ENCODE data around the gene ANKRD24. TPM values are rescaled to one million over a fixed set of nuclear protein-coding genes. Genes with fewer than 3 reads are reported as not detected.

Gene ANKRD24
- total and polyA plus RNA-seq, 2 of the 13 experiments (the other 11 are each of a cell fraction or from before 2014, with no cell fraction given) = 0.13 to 0.24 TPM

DNA sequence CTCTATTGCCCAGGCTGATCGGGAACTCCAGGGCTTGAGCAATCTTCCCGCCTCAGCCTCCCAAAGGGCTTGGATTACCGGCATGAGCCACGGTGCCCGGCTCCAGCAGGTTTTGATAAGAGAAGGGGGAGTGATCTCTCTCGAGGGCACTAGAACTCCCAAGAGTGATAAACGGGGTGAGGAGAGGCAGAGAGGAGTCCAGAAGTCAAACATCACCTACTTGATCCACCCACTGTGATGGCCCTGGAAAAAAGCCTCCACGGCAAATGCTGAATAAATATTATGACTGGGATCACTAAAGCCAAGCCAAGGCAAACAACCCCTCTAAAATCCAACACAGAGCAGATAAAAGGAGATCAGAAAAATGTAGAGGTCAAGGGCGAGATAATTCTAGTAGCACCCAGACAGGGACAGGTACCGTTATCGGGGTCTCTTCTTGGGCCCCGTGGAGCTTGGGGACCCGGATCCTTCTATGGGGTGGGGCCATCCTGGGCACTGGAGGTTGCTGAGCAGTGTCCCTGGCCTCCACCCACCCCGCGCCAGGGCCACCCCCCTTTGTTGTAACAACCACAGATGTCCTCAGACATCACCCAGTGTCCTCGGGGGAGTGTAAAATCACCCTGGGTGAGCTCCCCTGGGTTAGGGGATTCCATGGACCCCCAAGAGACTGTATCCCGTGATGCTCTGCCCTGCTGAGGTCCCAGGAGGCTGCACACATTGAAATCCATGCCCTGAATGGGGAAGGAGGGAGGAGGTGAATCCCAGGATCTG lies 32.8 kb upstream of the ANKRD24 start (continued):
- TF ChIP-seq, protein P1, sequence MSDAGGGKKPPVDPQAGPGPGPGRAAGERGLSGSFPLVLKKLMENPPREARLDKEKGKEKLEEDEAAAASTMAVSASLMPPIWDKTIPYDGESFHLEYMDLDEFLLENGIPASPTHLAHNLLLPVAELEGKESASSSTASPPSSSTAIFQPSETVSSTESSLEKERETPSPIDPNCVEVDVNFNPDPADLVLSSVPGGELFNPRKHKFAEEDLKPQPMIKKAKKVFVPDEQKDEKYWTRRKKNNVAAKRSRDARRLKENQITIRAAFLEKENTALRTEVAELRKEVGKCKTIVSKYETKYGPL (CRISPR knock-in tag; IDR thresholded peaks at IDR 0.05) = no peak
- no peak for TF ChIP-seq SMYD3 (CRISPR knock-in tag; IDR thresholded peaks at IDR 0.05)
- no peak for TF ChIP-seq ZNF441 (CRISPR knock-in tag; IDR thresholded peaks at IDR 0.05; ENCODE audit: borderline replicate concordance)
- TF ChIP-seq ZNF121 (CRISPR knock-in tag; IDR thresholded peaks at IDR 0.05) = peak; percentile 69
- TF ChIP-seq, protein P2, sequence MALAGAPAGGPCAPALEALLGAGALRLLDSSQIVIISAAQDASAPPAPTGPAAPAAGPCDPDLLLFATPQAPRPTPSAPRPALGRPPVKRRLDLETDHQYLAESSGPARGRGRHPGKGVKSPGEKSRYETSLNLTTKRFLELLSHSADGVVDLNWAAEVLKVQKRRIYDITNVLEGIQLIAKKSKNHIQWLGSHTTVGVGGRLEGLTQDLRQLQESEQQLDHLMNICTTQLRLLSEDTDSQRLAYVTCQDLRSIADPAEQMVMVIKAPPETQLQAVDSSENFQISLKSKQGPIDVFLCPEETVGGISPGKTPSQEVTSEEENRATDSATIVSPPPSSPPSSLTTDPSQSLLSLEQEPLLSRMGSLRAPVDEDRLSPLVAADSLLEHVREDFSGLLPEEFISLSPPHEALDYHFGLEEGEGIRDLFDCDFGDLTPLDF (CRISPR knock-in tag; IDR thresholded peaks at IDR 0.05) = 0 out of 2 replicates have a peak, but pooled peaks have one; percentile 23
- TF ChIP-seq, protein P3, sequence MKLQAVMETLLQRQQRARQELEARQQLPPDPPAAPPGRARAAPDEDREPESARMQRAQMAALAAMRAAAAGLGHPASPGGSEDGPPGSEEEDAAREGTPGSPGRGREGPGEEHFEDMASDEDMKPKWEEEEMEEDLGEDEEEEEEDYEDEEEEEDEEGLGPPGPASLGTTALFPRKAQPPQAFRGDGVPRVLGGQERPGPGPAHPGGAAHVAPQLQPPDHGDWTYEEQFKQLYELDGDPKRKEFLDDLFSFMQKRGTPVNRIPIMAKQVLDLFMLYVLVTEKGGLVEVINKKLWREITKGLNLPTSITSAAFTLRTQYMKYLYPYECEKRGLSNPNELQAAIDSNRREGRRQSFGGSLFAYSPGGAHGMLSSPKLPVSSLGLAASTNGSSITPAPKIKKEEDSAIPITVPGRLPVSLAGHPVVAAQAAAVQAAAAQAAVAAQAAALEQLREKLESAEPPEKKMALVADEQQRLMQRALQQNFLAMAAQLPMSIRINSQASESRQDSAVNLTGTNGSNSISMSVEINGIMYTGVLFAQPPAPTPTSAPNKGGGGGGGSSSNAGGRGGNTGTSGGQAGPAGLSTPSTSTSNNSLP (IDR thresholded peaks at IDR 0.05; ENCODE audit: low read depth, low read length) = peak; percentile 45; the same call in 1 of the 2 replicates
- TF ChIP-seq, protein P4, sequence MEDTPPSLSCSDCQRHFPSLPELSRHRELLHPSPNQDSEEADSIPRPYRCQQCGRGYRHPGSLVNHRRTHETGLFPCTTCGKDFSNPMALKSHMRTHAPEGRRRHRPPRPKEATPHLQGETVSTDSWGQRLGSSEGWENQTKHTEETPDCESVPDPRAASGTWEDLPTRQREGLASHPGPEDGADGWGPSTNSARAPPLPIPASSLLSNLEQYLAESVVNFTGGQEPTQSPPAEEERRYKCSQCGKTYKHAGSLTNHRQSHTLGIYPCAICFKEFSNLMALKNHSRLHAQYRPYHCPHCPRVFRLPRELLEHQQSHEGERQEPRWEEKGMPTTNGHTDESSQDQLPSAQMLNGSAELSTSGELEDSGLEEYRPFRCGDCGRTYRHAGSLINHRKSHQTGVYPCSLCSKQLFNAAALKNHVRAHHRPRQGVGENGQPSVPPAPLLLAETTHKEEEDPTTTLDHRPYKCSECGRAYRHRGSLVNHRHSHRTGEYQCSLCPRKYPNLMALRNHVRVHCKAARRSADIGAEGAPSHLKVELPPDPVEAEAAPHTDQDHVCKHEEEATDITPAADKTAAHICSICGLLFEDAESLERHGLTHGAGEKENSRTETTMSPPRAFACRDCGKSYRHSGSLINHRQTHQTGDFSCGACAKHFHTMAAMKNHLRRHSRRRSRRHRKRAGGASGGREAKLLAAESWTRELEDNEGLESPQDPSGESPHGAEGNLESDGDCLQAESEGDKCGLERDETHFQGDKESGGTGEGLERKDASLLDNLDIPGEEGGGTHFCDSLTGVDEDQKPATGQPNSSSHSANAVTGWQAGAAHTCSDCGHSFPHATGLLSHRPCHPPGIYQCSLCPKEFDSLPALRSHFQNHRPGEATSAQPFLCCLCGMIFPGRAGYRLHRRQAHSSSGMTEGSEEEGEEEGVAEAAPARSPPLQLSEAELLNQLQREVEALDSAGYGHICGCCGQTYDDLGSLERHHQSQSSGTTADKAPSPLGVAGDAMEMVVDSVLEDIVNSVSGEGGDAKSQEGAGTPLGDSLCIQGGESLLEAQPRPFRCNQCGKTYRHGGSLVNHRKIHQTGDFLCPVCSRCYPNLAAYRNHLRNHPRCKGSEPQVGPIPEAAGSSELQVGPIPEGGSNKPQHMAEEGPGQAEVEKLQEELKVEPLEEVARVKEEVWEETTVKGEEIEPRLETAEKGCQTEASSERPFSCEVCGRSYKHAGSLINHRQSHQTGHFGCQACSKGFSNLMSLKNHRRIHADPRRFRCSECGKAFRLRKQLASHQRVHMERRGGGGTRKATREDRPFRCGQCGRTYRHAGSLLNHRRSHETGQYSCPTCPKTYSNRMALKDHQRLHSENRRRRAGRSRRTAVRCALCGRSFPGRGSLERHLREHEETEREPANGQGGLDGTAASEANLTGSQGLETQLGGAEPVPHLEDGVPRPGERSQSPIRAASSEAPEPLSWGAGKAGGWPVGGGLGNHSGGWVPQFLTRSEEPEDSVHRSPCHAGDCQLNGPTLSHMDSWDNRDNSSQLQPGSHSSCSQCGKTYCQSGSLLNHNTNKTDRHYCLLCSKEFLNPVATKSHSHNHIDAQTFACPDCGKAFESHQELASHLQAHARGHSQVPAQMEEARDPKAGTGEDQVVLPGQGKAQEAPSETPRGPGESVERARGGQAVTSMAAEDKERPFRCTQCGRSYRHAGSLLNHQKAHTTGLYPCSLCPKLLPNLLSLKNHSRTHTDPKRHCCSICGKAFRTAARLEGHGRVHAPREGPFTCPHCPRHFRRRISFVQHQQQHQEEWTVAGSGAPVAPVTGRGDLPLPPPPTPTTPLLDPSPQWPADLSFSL (CRISPR knock-in tag; IDR thresholded peaks at IDR 0.05) = no peak
- no peak for TF ChIP-seq ZNF350 (CRISPR knock-in tag; IDR thresholded peaks at IDR 0.05; ENCODE audit: borderline replicate concordance, low read depth)
- TF ChIP-seq, protein P5, sequence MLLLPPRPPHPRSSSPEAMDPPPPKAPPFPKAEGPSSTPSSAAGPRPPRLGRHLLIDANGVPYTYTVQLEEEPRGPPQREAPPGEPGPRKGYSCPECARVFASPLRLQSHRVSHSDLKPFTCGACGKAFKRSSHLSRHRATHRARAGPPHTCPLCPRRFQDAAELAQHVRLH (CRISPR knock-in tag; IDR thresholded peaks at IDR 0.05; ENCODE audit: borderline replicate concordance, low read depth) = no peak
- TF ChIP-seq, protein P6, sequence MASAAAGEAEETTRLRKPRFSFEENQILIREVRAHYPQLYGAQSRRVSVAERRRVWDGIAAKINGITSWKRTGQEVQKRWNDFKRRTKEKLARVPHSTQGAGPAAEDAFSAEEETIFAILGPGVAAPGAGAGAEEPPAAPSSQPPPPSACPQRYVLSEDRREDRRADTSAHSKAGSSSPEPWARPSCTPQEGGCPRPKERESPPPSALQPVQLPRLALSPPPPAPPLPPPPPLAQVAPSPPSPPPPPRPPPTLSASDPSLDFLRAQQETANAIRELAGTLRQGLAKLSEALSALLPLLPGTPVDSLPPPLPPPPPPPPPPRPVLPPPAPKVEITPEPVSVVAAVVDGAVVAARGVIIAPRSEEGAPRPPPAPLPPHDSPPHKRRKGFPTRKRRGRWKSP (CRISPR knock-in tag; IDR thresholded peaks at IDR 0.05) = no peak
- TF ChIP-seq NR2F2 (IDR thresholded peaks at IDR 0.05; ENCODE audit: borderline replicate concordance, low read depth) = 0 out of 2 replicates have a peak, but pooled peaks have one; percentile 45
- TF ChIP-seq, protein P7, sequence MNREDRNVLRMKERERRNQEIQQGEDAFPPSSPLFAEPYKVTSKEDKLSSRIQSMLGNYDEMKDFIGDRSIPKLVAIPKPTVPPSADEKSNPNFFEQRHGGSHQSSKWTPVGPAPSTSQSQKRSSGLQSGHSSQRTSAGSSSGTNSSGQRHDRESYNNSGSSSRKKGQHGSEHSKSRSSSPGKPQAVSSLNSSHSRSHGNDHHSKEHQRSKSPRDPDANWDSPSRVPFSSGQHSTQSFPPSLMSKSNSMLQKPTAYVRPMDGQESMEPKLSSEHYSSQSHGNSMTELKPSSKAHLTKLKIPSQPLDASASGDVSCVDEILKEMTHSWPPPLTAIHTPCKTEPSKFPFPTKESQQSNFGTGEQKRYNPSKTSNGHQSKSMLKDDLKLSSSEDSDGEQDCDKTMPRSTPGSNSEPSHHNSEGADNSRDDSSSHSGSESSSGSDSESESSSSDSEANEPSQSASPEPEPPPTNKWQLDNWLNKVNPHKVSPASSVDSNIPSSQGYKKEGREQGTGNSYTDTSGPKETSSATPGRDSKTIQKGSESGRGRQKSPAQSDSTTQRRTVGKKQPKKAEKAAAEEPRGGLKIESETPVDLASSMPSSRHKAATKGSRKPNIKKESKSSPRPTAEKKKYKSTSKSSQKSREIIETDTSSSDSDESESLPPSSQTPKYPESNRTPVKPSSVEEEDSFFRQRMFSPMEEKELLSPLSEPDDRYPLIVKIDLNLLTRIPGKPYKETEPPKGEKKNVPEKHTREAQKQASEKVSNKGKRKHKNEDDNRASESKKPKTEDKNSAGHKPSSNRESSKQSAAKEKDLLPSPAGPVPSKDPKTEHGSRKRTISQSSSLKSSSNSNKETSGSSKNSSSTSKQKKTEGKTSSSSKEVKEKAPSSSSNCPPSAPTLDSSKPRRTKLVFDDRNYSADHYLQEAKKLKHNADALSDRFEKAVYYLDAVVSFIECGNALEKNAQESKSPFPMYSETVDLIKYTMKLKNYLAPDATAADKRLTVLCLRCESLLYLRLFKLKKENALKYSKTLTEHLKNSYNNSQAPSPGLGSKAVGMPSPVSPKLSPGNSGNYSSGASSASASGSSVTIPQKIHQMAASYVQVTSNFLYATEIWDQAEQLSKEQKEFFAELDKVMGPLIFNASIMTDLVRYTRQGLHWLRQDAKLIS (CRISPR knock-in tag; IDR thresholded peaks at IDR 0.05) = no peak
